GM21526 (cell line): ENCODE results near the gene TMEM117.
"Not testable (repeated sequence)": the region's sequence is repeated elsewhere in the genome, so short reads cannot be mapped to it uniquely, and the experiment has no call there.

Source experiments
- ATAC-seq: cut with Tn5 transposase; IDR thresholded peaks from one replicate; pipeline ENCODE4 v1.9.1; 2021; ENCODE audit warnings: moderate library complexity; ENCODE audit not compliant: unreplicated experiment, low FRiP score

Gene TMEM117

DNA sequence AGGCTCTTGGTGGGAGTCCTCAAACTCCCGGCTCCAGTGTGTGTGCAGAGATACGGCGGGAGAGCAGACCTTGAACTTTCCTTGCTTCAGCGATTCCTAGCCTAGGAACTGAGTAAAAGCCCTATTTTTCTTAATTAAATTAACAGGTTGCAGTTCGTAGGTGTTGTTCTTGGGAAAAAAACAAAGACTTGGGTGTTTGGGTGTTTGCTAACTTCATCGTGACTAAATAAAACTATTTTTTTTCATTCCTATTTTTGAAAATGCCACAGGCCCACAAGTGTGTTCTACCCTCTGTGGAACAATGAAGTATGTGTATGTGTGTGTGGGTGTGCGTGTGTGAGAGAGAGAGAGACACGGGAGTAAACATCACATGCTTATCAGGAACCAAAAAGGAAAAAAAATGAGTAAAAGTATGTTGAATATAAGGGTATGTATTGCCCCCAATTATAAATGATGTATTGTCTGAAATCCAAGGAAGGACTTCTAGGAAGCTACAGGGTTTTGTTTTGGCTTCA lies 651 bp downstream of the TMEM117 start:
- ATAC-seq: peak; percentile 40

DNA sequence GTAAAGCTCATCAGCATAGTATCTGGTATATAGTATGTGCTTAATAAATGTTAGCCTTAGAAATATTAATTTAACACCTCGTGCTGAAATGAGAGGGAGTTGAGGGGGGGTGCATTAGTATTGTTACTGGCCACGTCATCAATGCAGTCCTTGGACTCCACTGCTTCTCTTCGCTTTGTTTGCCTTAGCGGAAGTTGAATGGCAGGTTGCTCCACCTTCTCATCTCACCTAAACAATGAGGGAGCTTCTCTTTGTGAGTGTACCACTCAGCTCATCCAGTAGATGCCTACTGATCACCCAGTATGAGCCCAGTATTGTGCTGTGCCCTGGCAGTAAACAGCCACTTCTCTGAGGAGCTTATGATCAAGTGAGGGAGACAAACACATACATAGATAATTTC lies 4.5 kb downstream of the TMEM117 start:
- ATAC-seq: no peak

DNA sequence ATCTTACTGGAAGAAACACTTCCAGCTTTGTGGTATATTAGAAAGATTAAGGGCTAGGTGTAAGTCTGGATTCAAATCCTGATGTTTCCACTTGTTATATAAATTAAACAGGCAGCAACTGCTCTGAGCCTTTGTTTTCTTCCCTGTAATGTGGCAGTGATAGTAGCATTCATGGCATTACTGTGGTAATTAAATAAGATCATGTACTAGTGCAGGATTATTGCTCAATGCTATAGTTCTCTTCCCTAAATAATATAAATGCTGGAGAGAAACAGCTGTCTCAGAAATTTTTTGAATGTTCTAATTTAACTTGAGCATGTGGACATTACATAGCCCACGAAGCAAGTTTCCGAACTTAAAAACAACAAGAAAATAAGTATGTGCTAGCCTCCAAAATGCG lies 5.4 kb downstream of the TMEM117 start:
- ATAC-seq: no peak

DNA sequence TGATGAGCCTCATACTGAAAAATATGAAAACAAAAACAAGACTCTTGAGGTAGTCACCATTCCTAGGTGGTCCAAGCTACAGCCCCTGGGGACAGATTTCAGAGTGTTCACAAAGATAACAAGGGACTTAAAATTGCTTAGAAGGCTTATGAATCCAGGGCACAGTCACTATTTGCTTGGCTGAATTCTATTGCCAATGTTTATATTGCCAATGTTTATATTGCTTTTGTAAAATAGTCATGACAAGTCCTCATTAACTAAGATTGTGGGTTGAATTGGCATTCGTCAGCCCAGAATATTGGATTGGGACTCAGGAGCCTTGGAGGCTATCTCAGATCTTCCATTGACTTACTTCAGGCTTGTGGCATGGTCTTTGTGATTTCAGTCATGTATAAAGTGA lies 6.4 kb downstream of the TMEM117 start:
- no peak for ATAC-seq

DNA sequence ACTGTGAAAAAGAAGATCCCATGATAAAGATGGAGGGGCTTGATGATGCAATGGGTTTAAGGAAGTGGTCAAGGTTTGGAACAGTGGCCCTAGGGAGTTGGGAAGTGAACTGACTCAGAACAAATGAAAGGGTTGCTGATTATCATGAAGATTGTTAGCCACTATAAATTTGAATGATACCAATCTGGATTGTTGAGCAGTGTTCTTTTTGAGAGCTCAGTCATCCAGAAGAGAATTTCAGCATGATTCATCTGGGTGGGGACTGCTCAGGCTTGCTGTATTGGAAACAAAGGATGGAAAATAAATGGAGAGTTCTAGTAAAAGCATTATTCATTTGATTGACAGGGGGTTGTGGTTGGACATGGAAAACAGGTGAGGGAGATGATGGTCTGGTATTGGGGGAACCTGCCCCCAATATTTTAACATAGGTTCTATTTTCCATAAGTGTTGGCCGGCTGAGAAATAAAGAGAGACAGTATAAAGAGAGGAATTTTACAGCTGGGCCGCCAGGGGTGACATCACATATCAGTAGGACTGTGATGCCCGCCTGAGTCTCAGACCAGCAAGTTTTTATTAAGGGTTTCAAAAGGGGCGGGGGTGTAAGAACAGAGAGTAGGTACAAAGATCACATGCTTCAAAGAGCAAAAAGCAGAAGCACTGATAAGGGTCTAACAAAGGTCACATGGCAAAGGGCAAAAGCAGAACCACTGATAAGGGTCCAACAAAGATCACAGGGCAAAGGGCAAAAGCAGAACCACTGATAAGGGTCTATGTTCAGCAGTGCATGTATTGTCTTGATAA lies 11.7 kb downstream of the TMEM117 start:
- ATAC-seq: not testable (repeated sequence)

DNA sequence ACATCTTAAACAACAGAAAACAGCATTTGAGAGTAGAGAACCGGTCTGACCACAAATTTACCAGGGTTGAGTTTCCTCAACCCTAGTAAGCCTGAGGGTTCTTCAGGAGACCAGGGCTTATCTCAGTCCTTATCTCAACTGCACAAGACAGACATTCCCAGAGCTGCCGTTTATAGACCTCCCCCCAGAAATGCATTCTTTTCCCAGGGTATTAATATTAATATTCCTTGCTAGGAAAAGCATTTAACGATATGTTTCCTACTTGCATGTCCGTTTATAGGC lies 12.3 kb downstream of the TMEM117 start:
- no peak for ATAC-seq

DNA sequence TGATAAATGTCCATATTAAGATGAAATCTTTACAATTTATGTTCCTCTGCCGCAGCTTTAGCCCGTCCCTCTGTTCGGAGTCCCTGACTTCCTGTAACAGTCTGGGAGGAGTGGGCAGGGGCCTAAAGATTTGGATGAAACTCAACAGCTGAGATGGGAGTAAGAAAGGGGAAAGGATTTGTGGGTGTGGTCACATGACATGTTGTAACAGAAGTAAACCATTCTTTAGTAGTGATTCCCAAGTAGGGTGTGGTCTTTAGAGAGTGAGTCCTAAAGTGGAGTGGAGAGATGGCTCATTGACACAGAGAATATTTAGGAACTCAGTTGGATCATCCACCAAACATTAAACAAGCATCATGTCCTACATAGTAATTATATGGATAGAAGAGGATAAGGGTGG lies 12.9 kb downstream of the TMEM117 start:
- no peak for ATAC-seq

DNA sequence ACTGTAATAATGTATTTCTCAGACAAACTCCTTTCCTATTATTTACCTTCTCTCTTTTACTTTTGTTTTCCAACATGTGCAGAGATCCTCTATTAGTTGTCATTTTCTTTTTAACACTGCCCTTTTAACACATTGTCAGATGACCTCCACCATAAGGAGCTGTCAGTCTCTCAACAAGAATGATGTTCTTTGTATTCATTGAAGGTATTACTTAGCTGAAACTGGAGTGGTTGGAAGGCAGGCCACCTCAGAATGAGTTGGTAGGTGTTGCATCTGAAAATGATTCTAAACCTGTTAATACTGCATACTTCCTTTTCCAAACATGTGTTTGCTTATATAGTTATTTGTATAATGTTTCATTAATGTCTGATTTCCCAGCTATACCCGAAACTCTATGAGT lies 16.9 kb downstream of the TMEM117 start:
- no peak for ATAC-seq

DNA sequence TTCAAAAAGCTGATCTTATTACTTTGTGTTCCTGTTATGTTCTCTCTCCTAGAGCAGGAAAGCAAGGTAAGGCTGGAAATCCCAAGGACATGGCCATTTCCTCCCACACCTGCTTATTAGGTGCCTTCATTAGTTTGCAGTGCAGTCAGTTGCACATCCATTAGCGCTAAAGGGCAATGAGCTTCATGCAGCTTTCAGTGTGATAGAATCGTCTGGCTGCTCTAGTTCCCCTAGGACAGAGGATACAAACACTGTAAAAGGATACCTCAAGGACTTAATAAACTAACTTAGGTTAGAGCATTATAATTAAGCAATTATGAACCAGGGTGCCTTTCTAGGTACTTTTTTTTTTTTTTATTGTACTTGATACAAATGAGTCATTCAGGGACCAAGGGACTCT lies 21.1 kb downstream of the TMEM117 start:
- ATAC-seq: no peak

DNA sequence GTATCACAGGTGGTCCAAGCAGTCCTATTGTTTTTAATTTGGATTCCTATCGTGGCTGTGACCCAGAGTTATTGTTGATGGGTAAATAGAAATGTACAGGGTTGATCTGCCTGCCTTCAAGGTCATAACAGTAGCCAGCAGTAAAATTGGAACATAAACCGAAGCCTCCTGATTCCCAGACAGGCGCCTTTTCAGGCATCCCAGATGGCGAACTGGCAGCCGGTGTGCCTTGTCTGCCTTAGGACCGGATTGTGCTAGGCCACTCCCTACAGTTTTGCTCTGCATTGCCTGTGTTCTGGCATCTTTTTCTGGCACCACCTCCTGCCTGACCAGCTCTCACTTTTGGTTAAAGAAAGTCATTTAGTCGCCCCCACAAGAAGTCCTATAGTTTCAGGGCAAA lies 22.2 kb downstream of the TMEM117 start:
- ATAC-seq: no peak

DNA sequence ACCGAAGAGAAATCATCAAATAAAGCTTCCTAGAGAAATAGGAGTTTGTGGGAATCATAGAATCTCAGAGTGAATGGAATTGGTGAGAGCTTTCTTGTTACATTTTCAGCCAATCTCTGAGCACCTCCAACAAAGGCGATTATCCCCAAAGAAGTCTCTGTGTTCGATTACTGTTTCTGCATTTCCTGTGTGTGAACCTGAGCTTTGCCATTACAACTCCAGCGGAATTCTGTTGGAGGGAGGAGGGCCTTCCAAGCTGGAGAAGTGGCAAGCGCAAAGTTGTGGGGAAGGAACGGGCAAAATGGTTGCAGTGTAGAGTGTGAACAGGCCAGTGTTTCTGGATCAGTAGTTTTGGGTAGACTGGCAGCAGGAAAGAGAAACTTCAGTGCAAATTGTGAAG lies 23.1 kb downstream of the TMEM117 start:
- ATAC-seq: no peak

DNA sequence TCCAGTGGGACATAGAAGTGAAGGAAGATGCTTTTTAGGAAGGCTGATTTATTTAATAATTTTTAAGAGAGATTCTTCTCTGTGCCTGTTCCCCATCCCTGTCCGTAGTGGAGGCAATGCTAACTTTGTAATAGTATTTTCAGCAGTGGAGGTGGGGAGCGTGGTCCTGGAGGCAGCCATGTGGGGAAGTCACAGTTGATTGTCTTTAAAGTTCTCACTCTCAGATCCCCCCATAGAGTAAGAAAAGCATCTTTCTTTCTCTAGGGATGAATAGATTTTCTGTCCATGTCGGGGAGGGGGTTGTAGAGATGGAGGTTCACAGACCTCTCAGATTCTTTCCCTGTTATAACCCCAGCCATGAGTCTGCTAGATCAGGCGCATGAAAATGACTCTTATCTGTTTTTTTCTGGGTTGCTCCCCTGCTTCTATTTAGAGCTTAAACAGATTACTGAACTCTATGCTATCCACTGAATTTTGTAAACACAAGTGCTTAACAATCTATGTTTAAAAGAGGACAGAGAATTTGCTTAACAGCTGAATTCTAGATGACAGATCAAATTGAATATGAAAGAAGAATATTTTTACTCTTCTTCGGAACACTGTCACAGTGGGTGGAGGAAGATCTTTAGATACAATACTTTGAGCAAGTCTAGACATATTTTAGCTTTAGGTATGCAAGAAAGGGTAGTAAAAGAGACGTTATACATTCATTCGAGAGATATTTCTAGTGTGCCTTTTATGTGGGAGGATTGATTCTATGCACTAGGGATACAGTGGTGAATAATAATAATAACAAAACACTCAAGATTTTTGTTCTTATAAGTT lies 25.3 kb downstream of the TMEM117 start:
- no peak for ATAC-seq

DNA sequence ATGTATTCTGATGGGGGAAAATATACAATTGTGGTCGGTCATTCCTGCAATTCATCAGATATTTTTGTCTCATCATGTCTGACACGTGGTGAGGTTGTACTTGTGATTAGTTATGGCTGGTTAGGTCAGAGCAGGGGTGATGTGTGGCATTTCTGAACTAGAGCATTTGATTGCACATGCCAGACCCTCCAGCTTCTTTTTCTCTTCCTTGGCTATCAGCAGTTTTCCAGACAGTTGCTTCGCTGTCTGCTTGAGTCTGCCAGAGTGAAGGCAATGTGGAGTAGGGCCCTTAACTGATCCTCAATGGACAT lies 25.9 kb downstream of the TMEM117 start:
- ATAC-seq: no peak

DNA sequence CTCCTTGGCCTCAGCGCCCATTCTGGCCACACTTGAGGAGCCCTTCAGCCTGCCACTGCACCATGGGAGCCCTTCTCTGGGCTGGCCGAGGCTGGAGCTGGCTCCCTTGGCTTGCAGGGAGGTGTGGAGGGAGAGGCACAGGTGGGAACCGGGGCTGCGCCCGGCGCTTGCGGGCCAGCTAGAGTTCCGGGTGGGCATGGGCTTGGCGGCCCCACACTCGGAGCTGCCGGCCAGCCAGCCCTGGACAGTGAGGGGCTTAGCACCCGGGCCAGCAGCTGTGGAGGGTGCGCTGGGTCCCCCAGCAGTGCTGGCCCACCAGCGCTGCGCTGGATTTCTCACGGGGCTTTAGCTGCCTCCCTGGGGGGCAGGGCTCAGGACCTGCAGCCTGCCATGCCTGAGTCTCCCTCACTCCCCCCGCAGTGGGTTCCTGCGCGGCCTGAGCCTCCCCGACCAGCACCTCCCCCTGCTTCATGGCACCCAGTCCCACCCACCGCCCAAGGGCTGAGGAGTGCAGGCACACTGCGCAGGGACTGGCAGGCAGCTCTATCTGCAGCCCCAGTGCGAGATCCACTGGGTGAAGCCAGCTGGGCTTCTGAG lies 28.0 kb downstream of the TMEM117 start:
- no peak for ATAC-seq

DNA sequence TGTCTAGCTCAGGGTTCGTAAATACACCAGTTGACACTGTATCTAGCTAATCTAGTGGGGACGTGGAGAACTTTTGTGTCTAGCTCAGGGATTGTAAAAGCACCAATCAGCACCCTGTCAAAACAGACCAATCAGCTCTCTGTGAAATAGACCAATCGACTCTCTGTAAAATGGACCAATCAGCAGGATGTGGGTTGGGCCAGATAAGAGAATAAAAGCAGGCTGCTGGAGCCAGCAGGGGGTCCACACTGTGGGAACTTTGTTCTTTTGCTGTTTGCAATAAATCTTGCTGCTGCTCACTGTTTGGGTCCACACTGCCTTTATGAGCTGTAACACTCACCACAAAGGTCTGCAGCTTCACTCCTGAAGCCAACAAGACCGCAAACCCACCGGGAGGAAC lies 28.7 kb downstream of the TMEM117 start:
- ATAC-seq: not testable (repeated sequence)

DNA sequence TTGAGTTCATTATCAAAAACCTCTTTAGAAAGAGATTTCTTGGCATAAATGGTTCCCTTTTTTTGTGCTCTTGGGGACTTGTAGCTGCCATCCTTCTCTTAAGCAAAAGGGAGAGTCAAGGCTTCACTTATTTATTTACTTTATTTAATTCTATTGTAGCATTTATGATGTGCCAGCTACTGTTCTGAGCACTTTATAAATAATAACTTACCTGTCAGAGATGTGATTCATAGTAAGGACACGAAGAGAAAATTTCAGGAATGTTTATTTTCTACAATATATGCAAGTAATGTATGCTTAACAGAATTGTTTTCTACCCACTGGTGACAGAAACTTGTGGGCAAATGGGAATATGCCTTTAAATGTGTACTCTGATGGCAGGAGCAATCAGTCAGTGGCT lies 33.3 kb downstream of the TMEM117 start:
- no peak for ATAC-seq

DNA sequence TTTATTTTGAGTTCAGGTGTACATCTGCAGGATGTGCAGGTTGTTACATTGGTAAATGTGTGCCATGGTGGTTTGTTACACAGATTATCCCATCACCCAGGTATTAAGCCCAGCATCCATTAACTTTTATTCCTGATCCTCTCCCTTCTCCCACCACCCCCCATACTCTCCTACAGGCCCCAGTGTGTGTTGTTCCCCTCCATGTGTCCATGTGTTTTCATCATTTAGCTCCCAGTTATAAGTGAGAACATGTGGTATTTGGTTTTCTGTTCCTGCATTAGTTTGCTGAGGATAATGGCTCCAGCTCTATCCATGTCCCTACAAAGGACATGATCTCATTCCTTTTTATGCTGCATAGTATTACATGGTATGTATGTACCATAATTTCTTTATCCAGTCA lies 33.9 kb downstream of the TMEM117 start:
- not testable (repeated sequence) for ATAC-seq

DNA sequence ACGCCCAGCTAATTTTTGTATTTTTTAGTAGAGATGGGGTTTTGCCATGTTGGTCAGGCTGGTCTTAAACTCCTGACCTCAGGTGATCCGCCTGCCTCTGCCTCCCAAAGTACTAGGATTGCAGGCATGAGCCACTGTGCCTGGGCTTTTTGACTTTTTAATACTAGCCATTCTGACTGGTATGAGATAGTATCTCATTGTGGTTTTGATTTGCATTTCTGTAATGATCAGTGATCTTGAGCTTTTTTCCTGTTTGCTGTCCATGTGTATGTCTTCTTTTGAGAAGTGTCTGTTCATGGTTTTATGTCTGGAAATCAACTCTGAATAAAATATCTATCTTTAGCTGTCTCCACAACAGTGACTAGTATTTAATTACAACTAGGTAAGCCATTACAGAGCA lies 35.4 kb downstream of the TMEM117 start:
- not testable (repeated sequence) for ATAC-seq

DNA sequence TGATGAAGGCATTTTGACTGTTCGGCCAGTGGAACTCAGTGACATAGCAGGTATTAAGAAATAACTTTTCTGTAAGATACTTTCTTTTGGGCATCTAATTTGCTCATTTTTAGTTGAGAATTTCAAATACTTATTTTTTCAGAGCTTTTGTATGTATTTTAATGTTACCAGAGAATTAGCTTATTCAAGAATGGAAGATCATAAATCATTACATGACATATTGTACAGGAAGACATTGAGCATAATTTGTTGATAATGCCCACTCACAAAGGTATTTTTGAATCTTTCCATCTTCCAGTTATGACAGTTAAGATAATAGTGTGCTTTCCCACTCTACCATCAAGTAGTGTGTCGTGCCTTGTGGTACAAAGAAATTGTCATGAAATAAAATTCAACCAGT lies 36.5 kb downstream of the TMEM117 start:
- ATAC-seq: no peak

DNA sequence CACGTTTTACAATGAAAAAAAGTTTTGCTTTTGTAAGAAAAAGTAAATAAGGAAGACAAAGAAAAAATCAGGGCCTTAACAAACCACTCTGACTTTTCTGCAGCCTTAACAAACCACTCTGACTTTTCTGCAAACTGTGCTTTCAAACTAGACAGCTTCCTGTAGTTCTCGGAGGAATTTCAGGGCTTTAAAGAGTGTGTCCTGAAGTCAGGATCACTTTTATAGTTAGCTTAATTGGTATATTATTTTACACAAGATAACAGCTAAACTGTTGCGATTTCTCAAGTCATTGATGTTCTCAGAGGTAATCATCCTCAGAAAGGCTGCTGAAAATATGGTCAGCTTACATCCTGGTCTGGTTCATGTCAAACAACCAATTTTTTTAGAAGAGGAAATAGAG lies 42.2 kb downstream of the TMEM117 start:
- no peak for ATAC-seq

DNA sequence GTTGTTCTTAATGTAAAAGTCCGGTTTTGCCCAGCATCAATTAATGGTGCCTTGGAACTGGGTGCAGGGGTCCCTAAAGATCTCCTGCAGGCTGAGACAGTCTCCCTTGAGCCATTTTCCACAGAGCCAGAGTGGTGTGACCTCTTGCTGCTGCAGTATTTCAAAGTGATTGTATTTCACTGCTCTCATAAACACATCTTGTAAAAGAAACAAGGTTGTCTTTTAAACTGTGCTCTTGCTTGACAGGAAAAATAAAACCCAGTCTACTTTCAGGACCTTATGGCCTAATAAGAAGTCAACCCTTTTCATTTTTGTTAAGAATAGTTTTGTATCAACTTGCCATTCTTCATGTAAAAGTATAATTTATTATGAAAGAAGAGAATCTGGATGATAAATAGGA lies 44.7 kb downstream of the TMEM117 start:
- no peak for ATAC-seq
